Testis (tissue), 3 donors: ENCODE data around the gene CYB561. TPM values are rescaled to one million over a fixed set of nuclear protein-coding genes. Genes with fewer than 3 reads are reported as not detected.

Experiments
- DNase-seq: peaks from one replicate; pipeline ENCODE4 v3.0.0-alpha.2; 2019
- H3K27ac ChIP-seq, 2 donors: fragments of 200-600 bp; sonication (generic); one replicate each; pipeline ENCODE4 v1.5.1; 2019
- H3K27me3 ChIP-seq: fragments of 200-600 bp; sonication (generic); one replicate; pipeline ENCODE4 v1.5.1; 2019
- H3K36me3 ChIP-seq: fragments of 200-600 bp; sonication (generic); one replicate; pipeline ENCODE4 v1.5.1; 2017; ENCODE audit warnings: low read depth; ENCODE audit errors: missing control alignments
- H3K4me1 ChIP-seq: fragments of 200-600 bp; sonication (generic); one replicate; pipeline ENCODE4 v1.5.1; 2019
- H3K4me3 ChIP-seq, 2 donors: fragments of 200-600 bp; sonication (generic); one replicate each; pipeline ENCODE4 v1.5.1; 2017 to 2019
- H3K9me3 ChIP-seq: fragments of 200-600 bp; sonication (generic); one replicate; pipeline ENCODE4 v1.5.1; 2017
- CTCF ChIP-seq, 3 experiments: fragments of 450-650 bp in 2 of 3; fragments of 200-600 bp in 1 of 3; sonication (generic) in 1 of 3; IDR thresholded peaks; one replicate each; pipeline ENCODE4 v1.5.1; 2016 to 2019; ENCODE audit warnings: antibody characterized with exemption in 3 of 3, mild to moderate bottlenecking in 2 of 3, moderate library complexity in 1 of 3
- POLR2A ChIP-seq: fragments of 450-650 bp; IDR thresholded peaks from one replicate; pipeline ENCODE4 v1.6.1; 2017; ENCODE audit warnings: antibody characterized with exemption, mild to moderate bottlenecking, moderate library complexity
- WGBS, 2 donors: methylation state at CpG; one replicate each; pipeline ENCODE4 v1.1.5; 2018; 5-methylcytosine and 5-hydroxymethylcytosine counted together
- intact Hi-C: fragments of 100-400 bp; cut with DNase I; formaldehyde crosslinking; loops from one replicate; pipeline ENCODE4 v1.15.1; 2023; ENCODE audit warnings: low total_unique reads
- polyA plus RNA-seq: library from polyadenylated mRNA; stranded (reverse); fragments of 350-450 nt; fragmentation: Illumina TruSeq; extraction: RNeasy Lipid Tissue Mini Kit (QIAGEN cat#74804); gene quantifications from one replicate; pipeline ENCODE4 v1.2.3, GENCODE V29; 2014; ENCODE audit warnings: low read depth, low replicate concordance; ENCODE audit not compliant: insufficient read depth
- total RNA-seq, 2 donors: library from RNA; depleted of rRNA; stranded (reverse); fragments of >200 nt; gene quantifications; one replicate each; pipeline ENCODE4 v1.2.3, GENCODE V29; 2016

Gene CYB561
- total and polyA plus RNA-seq, 3 donors from 2014 or later: 17.6 to 20.7 (median 19.7) TPM

- 6 to 9% methylated on average over 16 to 44 of the region's 44 CpGs for WGBS, 2 donors
- intact Hi-C loops: loop anchor here (10.0 kb wide), 1 partner anchor 57 kb away; no protein-coding TSS in a partner anchor
- TF ChIP-seq POLR2A: no peak
- no peak for TF ChIP-seq CTCF (IDR thresholded peaks at IDR 0.05)
- H3K9me3 ChIP-seq: no peaks in the 10 kb centered on the region
- H3K4me1 ChIP-seq: peaks cover 32% of the 10 kb centered on the region
- no peak for DNase-seq
- no peak overlapping the region for H3K27ac ChIP-seq
- H3K4me3 ChIP-seq: peak overlapping the region; percentile 49 to 59
- H3K27me3 ChIP-seq: no peaks in the 10 kb centered on the region
- H3K36me3 ChIP-seq: no peaks in the 10 kb centered on the region
These were observed 31.7 kb upstream of the CYB561 start for GRCh38 chr17:63477480-63478440.

- WGBS, 2 donors: 0 to 1% methylated on average over 6 to 25 of the region's 78 CpGs
- Histone ChIP-seq H3K9me3 (no peaks in the 10 kb centered on the region), H3K36me3 (no peaks in the 10 kb centered on the region), H3K4me1 (peaks cover 32% of the 10 kb centered on the region), H3K27me3 (no peaks in the 10 kb centered on the region), H3K27ac (no peak within 1 kb of the TSS), H3K4me3 (peak within 1 kb of the TSS; percentile 49 to 59)
- peak; percentile 61 for DNase-seq
- intact Hi-C loops: loop anchor here (10.0 kb wide), 1 partner anchor 58 kb away; no protein-coding TSS in a partner anchor
- TF ChIP-seq POLR2A (no peak), CTCF (IDR thresholded peaks at IDR 0.05) (peak in 1 of 3 experiments; percentile 1)
These were observed 30.9 kb upstream of the CYB561 start, which contains the start of gene ACE for GRCh38 chr17:63476854-63477479. Gene ACE (plus strand): TSS chr17:63477061. CDS start chr17:63477095, 34 bp downstream.

- H3K4me3 ChIP-seq: peak overlapping the region; percentile 49 to 59
- no peak for TF ChIP-seq POLR2A
- TF ChIP-seq CTCF (IDR thresholded peaks at IDR 0.05): no peak
- intact Hi-C loops: loop anchor here (10.0 kb wide), 1 partner anchor 58 kb away; no protein-coding TSS in a partner anchor
- DNase-seq: no peak
- no peaks in the 10 kb centered on the region for H3K36me3 ChIP-seq
- H3K27ac ChIP-seq: no peak overlapping the region
- no peaks in the 10 kb centered on the region for H3K27me3 ChIP-seq
- 11% methylated on average over 24 of the region's 36 CpGs; no CpG with 5 or more reads in 1 of the 2 donors for WGBS, 2 donors
- no peaks in the 10 kb centered on the region for H3K9me3 ChIP-seq
- peaks cover 32% of the 10 kb centered on the region for H3K4me1 ChIP-seq
These were observed 30.4 kb upstream of the CYB561 start for GRCh38 chr17:63476459-63476853.

GRCh38 chr17:63475491-63476412, 29.6 kb upstream of the CYB561 start:
- Histone ChIP-seq H3K4me1 (peaks cover 32% of the 10 kb centered on the region), H3K27ac (peak overlapping the region in 1 of 2 donors; percentile 69), H3K36me3 (no peaks in the 10 kb centered on the region), H3K4me3 (peak overlapping the region; percentile 49 to 59), H3K9me3 (no peaks in the 10 kb centered on the region), H3K27me3 (no peaks in the 10 kb centered on the region)
- DNase-seq: no peak
- no peak for TF ChIP-seq POLR2A
- no peak for TF ChIP-seq CTCF (IDR thresholded peaks at IDR 0.05)
- WGBS, 2 donors: 47 to 49% methylated on average over 18 to 28 of the region's 28 CpGs
- intact Hi-C loops: loop anchor here (10.0 kb wide), 1 partner anchor 59 kb away; no protein-coding TSS in a partner anchor
